Embryonic facial prominence (tissue), 1 donor: ENCODE results near the gene PRKCE.

Source experiments
- DNase-seq: peaks from one replicate; pipeline ENCODE4 v3.0.0-alpha.2; 2016; ENCODE audit errors: extremely low spot score

PRKCE gene

DNA sequence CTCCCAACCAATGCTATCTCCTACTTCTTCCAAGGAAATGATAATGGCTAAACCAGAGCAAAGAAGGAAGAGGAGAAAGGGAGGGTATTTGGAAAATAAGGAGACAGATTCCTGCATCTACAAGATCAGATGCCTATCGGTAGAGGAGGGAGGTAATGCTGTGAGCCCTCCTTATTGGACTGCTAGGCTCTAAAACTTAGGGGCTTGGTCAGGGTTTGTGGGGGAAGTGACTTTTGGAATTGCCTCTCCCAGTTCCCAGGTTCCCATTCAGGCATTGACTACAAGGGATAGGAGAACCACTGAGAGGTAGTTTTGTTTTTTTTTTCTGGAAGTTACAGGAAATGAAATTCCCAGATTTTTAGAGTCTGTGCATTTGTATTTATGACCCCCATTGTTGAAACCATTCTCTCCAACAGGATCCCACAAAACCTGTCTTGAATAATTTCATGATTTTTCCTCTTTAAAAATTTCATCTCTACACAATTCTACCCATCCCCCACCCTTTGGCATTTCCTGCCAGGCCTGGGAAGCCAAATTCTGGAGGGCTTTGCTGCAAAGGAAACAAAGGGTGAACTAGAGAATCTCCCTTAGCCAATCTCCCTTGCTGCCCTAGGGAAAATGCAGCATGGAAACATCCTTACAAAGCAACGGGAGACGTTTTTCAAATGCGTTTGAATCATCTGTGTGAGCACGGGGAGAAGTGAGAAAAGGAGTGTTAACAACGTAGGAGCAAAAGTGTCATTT is 363.6 kb downstream of the PRKCE start:
- DNase-seq: no peak

DNA sequence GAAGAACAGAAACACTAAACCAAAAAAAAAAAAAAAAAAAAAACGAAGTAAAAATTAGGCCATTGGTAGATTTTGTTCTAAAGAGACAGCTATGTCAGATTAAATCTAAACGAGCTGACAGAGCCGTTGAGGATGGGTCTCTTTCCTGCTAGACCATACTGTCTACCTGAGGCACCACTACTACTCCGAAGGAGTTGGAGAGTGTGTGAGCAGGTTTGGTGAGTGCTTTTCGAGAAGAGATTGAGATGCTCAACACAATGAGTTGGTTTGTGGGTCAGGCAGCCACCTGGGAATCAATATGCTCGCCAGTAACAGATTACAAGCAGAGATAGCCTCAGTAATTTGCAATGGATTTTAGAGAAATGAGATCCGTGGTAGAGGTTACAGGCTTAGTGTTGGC is 364.2 kb downstream of the PRKCE start:
- no peak for DNase-seq

- no peak for DNase-seq
Observed at GRCh38 chr2:46016091-46016490, 364.6 kb downstream of the PRKCE start.

DNA sequence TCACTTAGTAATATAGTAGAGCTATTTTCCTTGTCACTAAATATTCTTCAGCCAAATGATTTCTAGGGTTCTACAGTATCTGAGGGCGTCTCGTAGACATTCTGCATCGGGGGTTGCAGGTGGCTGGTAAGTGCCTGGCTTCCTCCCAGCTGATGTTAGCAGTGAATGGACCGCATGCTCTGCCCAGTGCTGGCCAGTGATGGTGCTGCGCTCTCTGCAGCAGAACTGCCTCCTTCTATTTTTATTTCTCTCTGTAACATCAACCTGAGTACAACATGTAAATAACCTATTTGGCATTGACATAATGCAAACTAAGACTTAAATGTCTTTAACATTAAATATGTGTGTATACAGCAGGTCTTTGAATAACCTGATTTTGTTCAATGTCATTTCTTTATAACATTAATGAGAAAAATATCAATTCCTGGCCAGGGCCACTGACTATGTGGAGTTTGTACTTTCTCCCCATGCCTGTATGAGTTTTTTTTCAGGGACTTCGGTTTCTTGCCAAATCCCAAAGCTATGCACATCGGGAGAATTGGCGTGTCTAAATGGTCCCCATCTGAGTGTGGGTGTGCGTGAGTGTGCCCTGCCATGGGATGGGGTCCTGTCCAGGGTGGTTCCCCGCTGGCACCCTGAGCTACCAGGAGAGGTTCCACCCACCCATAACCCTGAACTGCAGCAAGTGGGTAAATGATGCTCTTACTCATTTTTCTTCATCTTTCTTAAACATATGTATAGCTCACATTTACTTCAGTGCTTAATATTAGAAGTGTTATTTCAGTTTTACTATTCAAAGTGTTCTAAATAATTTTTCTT is 367.5 kb downstream of the PRKCE start:
- DNase-seq: no peak

GRCh38 chr2:46020416-46020815 is 368.9 kb downstream of the PRKCE start:
- DNase-seq: no peak

- DNase-seq: no peak
Observed at GRCh38 chr2:46023165-46023854, 371.8 kb downstream of the PRKCE start.

DNA sequence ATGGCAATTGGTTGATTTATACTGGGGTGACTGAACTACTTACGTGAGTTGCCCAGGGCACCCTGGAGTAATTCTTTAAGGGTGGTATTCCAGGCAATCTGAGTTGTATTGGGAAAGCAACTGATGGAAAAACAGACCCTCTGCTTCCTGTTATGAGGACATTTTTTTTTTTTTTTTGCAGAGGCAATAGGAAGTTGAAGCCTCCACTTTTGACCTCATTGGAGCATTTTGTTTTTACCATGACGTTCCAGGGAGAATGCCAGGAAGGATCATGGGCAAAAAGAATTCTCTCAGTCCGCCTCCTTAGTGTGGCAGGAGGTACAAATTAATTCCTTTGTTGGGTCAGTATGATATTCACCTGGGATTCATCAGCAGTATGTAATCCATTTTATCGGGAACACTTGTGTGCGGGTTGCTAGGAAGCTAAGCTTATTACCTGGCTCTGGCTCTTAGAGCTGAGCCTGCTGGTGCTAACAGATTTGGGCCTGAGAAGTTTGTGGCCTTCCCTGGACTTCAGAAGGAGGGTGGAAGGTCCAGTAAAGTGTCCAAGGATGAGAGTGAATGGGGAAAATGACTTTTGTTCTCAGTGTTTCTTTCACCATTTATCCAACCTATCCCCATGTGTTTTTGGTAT is 372.8 kb downstream of the PRKCE start:
- DNase-seq: no peak

DNA sequence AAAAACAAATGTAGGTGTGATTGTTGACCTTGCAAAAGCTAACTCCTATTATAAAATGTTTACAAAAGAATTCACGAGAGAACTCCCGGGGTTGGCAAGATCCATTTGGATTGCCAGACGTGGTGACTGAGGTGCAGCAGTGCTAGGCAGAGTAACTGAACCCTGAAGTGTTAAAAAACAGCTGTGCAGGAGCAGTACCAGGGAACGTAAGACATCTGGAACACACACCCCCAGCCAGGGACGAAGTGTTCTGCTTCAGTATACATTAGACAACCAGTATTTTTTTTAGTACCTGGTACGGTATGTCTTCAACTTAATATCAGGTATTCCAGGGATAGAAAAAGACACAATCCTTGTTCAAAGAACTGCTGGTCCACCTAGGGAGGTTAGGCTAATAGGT is 373.6 kb downstream of the PRKCE start:
- DNase-seq: no peak

GRCh38 chr2:46025676-46026075 is 374.2 kb downstream of the PRKCE start:
- no peak for DNase-seq

- DNase-seq: no peak
Observed at GRCh38 chr2:46026431-46026830, 375.0 kb downstream of the PRKCE start.

- DNase-seq: no peak
Observed at GRCh38 chr2:46029332-46029811, 377.9 kb downstream of the PRKCE start.

DNA sequence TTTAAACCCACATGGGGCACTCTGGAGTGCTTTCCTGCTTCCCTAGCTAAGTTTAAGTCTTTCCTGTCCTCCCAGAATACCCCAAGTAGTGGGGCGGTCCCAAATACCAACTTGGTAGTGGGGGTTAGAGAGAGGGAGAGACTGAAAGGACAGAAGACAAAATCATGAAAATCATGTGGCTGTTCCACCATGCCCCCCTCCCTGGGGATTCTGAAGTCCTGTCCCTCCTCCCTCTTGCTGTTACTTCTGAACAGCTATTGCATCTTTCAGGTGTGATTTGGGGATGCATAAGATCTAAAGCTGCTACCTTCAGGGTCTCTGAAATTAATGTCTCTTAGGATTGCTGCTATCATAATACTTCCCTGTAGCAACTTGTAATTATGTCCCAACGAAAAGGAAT is 378.9 kb downstream of the PRKCE start:
- DNase-seq: no peak

DNA sequence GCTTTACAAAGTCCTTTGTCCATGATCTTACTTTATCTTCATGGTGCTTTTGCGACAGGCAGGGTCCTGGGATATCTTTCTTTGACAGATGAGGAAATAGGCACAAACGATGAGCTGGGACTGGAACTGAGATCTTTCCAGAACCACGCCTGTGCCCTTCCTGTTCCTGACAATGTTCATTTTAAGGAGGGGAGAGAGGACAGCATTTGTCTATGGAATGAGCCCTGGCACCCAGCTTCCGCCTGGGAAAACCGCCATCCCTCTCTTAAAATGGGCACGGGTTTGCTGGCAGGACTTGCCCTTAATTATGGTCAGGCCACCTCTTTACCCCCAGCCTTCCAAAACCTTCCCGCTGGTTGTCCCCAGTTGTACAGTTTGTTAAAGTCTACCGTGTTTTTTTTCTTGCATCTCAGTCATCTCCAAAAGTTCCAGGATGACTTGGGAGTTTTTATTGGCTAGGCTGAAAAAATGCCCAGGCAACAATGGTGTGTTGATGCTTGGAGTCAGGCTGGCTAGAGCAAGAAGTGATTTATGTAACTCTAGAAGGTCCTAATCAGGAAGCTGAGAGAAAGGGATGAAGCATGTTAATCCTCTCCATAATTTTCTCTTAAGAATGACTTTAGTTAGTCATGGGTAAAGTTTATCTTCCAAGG is 380.8 kb downstream of the PRKCE start:
- no peak for DNase-seq

DNA sequence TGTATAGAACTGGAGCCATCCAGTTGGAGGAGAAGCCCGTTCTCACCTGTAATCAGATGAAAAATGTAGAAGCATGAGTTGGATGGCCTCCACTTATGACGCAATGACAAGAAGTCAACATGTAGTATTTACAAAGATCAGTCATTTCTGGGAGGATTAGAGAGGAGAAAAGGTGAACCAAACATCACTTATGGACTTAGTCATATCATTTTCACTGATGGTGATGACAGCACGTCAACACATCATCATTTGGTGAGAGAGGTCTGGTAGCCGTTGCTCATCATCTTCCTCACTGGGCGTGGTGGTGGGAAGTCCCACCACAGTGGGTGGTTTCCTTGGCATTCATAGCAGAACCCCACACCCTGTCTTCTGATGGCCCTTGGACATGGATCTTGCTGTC is 381.5 kb downstream of the PRKCE start:
- no peak for DNase-seq

DNA sequence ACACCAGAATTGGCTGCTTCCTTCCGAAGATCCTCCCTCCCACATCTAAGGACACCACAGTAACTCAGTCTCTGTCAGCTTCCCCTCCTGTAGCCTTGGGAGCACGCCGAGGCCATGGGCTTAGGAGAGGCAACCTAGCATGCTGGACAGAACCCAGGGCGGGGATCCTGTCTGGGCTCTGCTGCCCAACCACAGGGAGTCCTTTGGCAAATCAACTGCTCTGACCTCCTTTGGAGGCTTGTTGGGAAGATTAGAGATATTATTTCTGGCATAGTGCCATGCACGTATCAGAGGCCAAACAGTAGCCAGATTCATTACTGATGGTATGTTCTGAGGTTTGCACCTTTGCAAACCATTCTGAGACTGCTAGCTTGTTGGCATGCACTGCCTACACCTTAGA is 383.1 kb downstream of the PRKCE start:
- no peak for DNase-seq

DNA sequence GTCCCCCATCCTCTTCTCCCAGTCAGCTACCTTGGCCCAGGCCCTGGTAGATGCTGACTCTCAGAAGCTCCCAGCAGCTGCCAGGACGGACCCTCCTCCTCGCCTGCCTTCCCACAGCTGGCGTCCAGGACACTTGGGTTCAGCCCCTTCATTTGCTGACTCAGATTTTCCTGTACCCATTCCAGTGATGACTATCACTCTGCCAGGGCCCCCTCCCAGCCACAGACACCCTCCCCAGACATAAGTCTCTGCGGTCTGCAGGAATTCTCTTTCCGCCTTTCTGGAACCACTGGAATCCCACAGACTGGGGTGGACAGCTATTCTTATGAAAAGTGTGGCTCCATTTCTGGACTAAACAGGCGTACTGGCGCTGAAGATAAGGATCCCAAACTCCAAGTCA is 385.5 kb downstream of the PRKCE start:
- DNase-seq: no peak

DNA sequence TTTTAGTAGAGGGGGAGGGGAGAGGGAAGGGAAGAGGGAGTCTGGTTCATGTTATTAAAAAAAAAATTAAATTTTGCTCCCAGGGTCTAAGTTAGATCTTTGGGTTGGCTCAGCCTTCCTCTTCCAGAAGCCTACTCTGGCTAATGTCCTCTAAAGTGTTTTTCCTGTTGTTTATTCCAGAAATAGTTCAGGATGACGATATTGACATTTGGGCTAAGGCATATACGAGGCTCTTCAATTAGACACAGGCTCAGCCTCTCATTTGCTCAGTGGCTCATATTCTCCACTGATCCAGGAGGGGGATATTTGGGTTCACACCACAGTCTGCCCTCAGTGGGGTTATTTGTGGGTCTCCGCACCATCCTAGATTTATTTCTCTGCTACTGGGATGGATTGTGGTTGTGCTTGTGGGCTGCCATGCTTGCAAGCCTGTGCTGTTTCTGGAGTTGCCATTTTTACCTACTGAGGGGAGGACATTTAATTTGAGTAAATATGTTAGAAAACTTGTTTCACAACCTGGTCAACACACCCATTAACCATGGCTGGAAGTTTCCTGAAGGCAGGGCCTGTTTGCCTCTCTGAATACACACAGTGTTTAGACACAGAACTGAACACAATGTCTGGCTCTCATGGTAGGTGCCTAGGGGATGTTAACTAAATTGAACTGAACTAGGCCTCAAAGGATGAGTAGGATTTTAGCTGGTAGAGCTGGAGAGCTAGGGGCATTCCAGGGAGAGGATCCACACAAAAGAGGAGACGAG is 388.2 kb downstream of the PRKCE start:
- no peak for DNase-seq

DNA sequence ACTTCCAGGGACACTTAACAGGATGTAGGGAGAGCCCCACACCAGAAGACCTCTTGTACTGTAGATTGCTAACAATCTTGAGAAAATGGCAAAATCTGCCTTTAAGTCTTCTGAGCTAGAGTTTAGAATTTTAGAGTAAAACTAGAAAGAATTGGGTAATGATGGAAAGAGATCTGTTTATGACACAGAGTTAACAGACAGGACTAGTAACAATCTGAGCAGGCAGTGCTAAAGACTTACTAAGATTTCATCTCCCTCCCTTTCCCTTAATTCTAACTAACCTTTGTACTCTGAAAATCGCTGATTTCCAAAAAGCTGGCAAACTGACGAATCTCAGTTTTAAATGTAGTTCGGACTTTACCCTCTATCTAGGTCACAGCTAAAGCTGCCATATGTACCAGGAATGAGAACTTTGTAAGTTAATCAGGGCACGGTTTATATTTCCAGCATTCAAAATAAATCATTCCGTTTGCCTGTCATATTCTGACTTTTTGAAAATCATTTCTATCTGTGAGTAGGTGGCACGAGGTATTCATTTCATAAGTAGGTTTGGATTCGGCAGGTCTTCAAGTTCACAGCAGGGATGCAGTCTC is 389.2 kb downstream of the PRKCE start:
- no peak for DNase-seq

GRCh38 chr2:46041434-46041833 is 390.0 kb downstream of the PRKCE start:
- DNase-seq: no peak

DNA sequence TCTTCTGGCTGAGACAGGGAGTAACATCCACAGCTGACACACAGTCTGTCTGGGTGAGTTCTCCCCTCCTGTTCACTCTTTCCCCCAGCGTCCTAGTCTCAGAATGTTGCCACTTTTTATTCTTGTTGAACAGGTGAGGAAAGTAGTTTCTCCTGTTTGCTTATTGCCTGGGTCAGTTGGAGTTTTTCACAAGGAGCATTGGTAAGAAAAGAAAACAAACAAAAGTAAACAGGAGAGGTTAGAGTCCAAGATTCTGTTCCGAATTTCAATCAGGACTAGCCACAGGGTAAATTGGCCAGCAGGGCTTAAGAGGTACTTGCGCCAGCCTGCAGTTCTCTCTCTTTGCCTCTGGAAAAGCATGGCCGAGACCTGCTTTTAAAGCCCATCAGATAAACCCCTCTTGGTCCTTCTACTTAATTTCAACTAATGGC is 390.7 kb downstream of the PRKCE start:
- no peak for DNase-seq
